ENCODE measurements around the gene SH2D6. TPM values are rescaled to one million over a fixed set of nuclear protein-coding genes. Genes with fewer than 3 reads are reported as not detected.

Gene SH2D6
- polyA plus RNA-seq, 1 of the 3 experiments (the other 2 are of a cell fraction), result 0.33 TPM

DNA sequence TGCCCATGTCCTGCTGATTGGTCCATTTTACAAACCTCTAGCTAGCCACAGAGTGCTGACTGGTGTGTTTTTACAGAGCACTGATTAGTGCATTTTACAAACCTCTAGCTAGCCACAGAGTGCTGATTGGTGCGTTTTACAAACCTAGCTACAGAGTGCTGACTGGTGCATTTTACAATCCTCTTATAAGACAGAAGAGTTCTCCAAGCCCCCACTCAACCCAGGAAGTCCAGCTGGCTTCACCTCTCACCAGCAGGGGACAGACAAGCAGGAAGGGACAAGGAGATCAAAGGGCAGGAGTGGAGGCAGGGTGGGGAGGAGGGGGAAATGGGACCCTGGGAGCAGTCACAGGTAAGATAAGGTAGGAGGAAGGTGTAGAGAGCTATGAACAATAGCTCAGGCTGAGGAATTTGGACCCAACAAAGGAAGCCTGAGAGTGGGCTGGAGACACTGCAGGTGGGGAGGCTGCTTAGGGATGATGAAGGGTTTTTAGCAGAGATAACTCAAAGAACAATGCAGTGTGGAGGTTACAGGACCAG is 37.1 kb downstream of the SH2D6 start:
- H3K4me3 ChIP-seq (ENCODE audit: low read depth in 2 of 2, low read length in 1 of 2), result no peak overlapping the region
- TF ChIP-seq, protein P1, sequence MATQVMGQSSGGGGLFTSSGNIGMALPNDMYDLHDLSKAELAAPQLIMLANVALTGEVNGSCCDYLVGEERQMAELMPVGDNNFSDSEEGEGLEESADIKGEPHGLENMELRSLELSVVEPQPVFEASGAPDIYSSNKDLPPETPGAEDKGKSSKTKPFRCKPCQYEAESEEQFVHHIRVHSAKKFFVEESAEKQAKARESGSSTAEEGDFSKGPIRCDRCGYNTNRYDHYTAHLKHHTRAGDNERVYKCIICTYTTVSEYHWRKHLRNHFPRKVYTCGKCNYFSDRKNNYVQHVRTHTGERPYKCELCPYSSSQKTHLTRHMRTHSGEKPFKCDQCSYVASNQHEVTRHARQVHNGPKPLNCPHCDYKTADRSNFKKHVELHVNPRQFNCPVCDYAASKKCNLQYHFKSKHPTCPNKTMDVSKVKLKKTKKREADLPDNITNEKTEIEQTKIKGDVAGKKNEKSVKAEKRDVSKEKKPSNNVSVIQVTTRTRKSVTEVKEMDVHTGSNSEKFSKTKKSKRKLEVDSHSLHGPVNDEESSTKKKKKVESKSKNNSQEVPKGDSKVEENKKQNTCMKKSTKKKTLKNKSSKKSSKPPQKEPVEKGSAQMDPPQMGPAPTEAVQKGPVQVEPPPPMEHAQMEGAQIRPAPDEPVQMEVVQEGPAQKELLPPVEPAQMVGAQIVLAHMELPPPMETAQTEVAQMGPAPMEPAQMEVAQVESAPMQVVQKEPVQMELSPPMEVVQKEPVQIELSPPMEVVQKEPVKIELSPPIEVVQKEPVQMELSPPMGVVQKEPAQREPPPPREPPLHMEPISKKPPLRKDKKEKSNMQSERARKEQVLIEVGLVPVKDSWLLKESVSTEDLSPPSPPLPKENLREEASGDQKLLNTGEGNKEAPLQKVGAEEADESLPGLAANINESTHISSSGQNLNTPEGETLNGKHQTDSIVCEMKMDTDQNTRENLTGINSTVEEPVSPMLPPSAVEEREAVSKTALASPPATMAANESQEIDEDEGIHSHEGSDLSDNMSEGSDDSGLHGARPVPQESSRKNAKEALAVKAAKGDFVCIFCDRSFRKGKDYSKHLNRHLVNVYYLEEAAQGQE (IDR thresholded peaks at IDR 0.05; ENCODE audit: low read depth, low read length), result no peak
- TF ChIP-seq RXRA (IDR thresholded peaks at IDR 0.05; ENCODE audit: borderline replicate concordance, low read depth) (no peak), SIN3A (IDR thresholded peaks at IDR 0.05; ENCODE audit: borderline replicate concordance, low read depth, low read length) (no peak), RAD21 (IDR thresholded peaks at IDR 0.05; ENCODE audit: low read length) (no peak), GABPA (IDR thresholded peaks at IDR 0.05; ENCODE audit: low read depth) (no peak), MXI1 (IDR thresholded peaks at IDR 0.05; ENCODE audit: low read depth, low read length) (no peak), SMC3 (IDR thresholded peaks at IDR 0.05; ENCODE audit: low read depth, low read length) (no peak), RFX5 (IDR thresholded peaks at IDR 0.05; ENCODE audit: low read length) (no peak), FOXJ3 (CRISPR knock-in tag; IDR thresholded peaks at IDR 0.05) (no peak)
- TF ChIP-seq, protein P2, sequence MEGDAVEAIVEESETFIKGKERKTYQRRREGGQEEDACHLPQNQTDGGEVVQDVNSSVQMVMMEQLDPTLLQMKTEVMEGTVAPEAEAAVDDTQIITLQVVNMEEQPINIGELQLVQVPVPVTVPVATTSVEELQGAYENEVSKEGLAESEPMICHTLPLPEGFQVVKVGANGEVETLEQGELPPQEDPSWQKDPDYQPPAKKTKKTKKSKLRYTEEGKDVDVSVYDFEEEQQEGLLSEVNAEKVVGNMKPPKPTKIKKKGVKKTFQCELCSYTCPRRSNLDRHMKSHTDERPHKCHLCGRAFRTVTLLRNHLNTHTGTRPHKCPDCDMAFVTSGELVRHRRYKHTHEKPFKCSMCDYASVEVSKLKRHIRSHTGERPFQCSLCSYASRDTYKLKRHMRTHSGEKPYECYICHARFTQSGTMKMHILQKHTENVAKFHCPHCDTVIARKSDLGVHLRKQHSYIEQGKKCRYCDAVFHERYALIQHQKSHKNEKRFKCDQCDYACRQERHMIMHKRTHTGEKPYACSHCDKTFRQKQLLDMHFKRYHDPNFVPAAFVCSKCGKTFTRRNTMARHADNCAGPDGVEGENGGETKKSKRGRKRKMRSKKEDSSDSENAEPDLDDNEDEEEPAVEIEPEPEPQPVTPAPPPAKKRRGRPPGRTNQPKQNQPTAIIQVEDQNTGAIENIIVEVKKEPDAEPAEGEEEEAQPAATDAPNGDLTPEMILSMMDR (IDR thresholded peaks at IDR 0.05), result no peak
- TF ChIP-seq, protein P3, sequence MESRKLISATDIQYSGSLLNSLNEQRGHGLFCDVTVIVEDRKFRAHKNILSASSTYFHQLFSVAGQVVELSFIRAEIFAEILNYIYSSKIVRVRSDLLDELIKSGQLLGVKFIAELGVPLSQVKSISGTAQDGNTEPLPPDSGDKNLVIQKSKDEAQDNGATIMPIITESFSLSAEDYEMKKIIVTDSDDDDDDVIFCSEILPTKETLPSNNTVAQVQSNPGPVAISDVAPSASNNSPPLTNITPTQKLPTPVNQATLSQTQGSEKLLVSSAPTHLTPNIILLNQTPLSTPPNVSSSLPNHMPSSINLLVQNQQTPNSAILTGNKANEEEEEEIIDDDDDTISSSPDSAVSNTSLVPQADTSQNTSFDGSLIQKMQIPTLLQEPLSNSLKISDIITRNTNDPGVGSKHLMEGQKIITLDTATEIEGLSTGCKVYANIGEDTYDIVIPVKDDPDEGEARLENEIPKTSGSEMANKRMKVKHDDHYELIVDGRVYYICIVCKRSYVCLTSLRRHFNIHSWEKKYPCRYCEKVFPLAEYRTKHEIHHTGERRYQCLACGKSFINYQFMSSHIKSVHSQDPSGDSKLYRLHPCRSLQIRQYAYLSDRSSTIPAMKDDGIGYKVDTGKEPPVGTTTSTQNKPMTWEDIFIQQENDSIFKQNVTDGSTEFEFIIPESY (IDR thresholded peaks at IDR 0.05; ENCODE audit: borderline replicate concordance, low read depth), result no peak
- no peaks in the 10 kb centered on the region for H3K79me2 ChIP-seq (ENCODE audit: insufficient read depth)
- no peaks in the 10 kb centered on the region for H3K9me3 ChIP-seq
- H3K9me2 ChIP-seq, result no peaks in the 10 kb centered on the region
- no peaks in the 10 kb centered on the region for H3F3A ChIP-seq (replicated peaks; ENCODE audit: insufficient read depth)
- CTCF ChIA-PET, result no interaction called here
- POLR2A ChIA-PET, result interaction anchor here (1.5 kb wide), 1 partner anchor 83 kb away, joined by 4 read pairs; the partner anchor contains the start of gene MAT2A
- H3K27me3 ChIP-seq (ENCODE audit: insufficient read depth), result no peaks in the 10 kb centered on the region
- H3K36me3 ChIP-seq (replicated peaks in 1 of 2; ENCODE audit: control insufficient read depth in 1 of 2, insufficient read depth in 2 of 2, low read length in 1 of 2), result no peaks in the 10 kb centered on the region
- H3K4me1 ChIP-seq (ENCODE audit: control insufficient read depth in 1 of 2, insufficient read depth in 2 of 2, low read depth in 1 of 2, low read length in 1 of 2), result no peaks in the 10 kb centered on the region; a peak in 1 of 4 replicates
- 100% methylated on average over 1 of the region's 1 CpG for WGBS (ENCODE audit: low lambda C conversion rate)
- H2AFZ ChIP-seq (ENCODE audit: low read depth), result no peak overlapping the region
- H4K20me1 ChIP-seq (ENCODE audit: insufficient read depth), result no peaks in the 10 kb centered on the region
- DNase-seq, result no peak
- H3K27ac ChIP-seq (ENCODE audit: low read depth in 2 of 2, low read length in 1 of 2), result no peak overlapping the region
- H3K4me2 ChIP-seq, result no peak overlapping the region
- H3K9ac ChIP-seq, result no peak overlapping the region

Data from SK-N-SH (cell line).